GM18868 (cell line): ENCODE data around the gene COL7A1.
A peak's percentile ranks its signal among the peaks of the same experiment; 100 is the strongest.

Experiments used
- ATAC-seq: cut with Tn5 transposase; IDR thresholded peaks from one replicate; pipeline ENCODE4 v1.9.1; 2021; ENCODE audit warnings: mild to moderate bottlenecking, moderate library complexity; ENCODE audit not compliant: unreplicated experiment

COL7A1 gene

DNA sequence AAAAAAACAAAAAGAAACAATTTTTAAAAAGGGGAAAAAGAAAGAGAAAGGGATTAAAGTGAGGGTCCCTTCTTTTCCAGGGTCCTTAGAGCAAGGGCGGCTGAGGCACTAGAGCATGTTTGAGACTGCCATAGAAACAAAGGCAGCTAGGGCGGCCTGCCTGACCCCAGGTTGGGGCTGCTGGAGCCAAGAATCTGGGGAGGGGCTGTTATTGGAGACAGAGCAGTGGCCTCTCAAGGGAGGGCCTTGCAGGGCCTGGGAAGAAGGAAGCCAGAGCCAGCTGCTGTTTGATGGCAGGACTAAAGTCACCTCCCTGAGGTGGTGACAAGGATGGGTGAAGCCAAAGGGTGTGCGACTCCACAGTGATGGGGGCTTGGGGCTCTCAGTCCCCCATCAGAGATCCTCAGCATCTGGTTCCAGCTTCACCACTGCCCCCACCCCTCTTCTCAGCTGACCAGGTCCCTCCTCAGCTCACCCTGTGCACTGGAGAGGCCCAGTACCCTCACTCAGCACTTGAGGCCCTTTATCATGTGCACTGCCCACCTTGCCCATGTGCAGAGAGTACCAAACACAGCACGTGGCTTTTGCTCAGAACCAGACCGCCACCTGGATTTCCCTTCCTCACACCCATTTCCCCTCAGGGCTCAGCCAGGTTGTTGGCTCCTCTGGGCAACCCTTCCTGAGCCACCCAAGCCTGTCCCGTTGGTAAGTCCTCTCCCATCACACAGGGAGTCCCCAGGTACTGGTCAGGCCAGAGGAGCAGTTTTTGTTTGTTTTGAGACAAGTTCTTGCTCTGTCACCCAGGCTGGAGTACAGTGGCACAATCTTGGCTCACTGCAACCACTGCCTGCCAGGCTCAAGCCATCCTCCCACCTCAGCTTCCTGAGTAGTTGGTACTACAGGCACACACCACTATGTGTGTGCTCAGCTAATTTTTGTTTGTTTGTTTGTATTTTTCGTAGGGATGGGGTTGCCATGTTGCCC, 24.7 kb upstream of the COL7A1 start:
- ATAC-seq: no peak

DNA sequence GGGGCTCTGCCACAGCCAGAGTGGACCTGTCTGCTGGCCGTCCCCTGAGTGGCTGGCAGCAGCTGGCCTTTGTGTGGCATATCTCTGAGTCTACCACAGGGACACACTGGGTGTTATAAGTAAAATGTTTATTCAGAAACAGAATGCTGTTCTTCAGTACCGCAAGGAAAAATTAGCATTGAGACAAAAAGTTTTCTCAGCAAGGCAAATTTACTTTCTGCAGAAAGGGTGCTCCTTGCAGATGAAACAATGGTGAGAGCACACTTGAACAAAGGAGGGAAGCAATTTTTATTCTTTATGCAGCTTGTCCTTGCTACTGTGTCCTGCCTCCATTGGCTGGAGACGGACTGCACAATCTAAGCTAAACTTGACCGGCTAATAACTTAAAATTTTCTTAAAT, 22.4 kb upstream of the COL7A1 start:
- ATAC-seq: no peak

DNA sequence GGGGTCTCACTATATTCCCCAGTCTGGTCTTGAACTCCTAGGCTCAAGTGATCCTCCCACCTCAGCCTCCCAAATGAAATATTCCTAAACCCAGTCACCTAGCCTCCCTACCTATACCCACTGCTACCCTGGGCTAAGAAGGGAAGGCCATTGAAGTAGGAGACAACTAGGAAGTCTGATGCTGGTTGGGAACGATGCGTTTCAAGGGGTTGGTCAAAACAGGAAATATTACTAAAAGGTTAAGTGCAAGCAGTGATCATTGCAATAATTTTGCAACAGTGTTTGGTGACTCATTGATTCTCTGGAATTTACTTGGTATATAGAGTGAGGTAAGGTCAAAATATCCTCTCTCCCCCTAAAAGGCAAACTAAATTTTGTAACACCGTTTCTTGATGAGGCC, 18.9 kb upstream of the COL7A1 start:
- no peak for ATAC-seq

DNA sequence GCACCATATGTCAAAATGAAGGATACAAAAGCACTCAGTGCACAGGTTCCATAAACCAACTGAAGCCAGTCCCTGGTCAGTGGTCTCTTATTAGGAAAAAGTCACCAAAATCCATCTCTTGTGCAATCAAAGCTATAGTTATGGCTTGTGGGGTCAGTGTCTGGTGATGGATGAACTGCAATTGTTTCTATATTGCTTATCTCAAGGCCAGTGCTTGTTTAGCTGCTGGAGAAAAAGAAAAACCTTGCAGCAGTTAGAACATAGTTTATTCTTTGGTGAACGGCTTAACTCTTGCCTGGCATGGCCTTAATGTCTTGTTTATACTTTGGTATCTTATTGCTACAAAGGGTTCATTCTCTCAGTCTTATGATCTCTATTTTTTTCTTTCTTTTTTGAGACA, 17.2 kb upstream of the COL7A1 start:
- no peak for ATAC-seq

DNA sequence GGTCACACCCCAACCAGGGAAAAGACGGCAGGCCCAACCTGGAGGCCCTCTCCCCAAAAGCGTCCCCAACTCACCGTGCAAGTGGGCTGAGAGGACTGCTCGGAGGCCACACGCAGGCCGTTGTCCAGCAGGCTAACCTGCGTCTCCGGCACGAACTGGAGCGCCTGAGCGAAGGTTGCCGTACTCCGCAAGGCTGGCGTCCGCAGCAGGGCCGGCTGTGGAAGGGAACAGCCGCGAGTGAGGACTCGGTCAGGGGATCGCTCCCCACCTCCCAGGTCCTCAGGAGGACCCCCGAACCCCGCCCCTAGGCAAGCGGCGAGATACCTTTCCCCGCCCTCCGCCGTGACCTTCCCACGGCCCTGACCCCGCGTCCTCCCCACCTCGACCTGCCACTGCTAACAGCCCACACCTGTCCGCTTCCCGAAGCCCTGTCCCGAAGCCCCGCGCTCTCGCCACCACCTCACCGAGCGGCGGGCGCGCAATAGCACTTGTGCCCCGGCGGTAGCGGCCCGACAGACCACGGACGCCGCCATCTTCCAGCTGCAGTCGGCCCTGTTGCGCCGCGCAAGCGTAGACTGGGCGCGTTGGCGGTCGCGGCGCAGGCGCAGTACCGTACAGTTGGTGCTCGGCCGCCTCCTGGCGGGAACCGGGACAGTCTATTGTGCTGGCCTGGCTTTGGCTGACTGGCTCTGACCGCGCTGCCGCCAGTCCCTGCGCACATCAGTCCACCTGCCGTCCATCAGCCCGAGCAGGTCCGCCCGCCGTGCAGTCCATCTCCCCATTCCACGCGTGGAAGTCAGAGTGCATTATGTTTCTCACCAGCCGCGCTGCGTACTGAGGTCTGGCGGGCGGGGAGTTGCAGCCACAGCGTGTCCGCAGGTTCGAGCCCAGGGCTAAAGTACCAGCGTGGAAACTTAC, 14.2 kb upstream of the COL7A1 start, which contains the start of gene UQCRC1:
TSS of gene UQCRC1 (minus strand) at position 559 of the 918 bp plus-strand sequence. CDS start at position 533, 26 bp downstream.
- peak; percentile 93 for ATAC-seq

DNA sequence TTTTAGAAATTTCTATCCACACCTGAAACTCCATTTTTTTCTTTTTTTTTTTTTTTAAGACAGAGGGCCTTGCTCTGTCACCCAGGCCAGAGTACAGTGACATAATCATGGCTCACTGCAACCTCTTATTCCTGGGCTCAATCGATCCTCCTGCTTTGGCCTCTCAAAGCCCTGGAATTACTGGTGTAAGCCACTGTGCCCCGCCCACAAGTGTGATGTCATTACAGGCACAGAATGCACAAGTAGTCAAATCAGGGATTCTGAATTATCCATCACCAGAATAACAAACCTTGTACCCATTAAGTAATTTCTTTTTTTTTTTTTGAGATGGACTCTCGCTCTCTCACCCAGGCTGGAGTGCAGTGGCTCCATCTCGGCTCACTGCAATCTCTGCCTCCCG, 12.4 kb upstream of the COL7A1 start:
- ATAC-seq: no peak

DNA sequence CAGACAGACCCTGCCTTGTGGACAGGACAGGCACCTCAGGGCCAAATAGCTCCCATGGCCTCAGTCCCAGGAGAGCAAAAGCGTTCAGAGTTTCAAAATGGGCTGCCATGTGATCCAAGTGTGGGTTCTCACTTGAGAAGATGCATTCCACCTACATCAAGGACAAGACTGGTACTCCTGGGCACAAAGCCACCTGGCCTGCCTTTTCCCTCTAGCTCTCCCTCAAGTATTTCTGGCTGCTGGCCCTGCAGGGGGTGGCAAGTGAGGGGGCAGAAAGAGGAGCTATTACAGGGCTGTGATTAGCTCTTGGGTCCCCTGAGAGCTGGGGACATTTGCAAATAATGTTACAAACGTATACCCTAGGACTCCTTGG, 6.5 kb upstream of the COL7A1 start:
- no peak for ATAC-seq

DNA sequence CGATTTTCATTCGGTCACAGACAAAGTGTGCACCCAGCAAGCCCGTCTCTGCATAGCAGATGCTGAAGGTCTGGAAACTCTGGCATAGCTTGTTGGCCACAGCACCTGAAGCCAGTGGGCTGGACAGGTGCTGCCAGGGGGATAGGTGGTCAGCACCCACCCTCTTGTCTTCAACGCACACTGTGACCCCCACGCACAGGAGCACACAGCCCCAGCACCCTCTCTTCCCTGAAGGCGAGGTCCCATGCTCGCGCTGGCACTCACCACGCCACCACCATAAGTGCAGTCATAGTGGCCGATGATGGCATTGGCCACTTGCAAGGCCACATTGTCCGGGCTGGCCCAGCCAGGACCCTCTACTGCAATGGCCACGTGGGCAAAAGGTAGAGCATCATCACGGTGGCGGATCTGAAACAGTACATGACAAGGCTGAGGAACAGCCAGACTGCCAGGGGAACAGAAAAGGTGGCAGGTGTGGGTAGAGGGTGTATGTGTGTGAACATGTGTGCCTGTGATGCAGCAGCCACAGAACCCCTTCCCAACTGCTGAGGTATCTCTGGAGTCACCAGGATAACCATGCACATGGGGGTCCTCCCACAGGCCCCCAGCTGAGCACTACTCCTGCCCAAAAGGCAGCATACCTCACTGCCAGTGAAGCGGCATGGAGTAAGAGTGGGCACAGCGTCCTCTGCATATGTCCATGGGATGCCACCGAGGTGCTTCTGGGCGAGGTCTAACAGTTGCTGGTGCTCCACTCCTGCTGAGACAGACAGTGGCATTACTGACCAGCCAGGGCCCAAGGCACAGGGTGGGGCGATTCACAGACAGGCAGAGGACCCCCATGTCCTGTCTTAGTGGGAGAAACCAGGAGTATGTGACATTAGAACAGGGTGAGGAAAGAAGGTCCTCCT, 5.8 kb upstream of the COL7A1 start:
- no peak for ATAC-seq

DNA sequence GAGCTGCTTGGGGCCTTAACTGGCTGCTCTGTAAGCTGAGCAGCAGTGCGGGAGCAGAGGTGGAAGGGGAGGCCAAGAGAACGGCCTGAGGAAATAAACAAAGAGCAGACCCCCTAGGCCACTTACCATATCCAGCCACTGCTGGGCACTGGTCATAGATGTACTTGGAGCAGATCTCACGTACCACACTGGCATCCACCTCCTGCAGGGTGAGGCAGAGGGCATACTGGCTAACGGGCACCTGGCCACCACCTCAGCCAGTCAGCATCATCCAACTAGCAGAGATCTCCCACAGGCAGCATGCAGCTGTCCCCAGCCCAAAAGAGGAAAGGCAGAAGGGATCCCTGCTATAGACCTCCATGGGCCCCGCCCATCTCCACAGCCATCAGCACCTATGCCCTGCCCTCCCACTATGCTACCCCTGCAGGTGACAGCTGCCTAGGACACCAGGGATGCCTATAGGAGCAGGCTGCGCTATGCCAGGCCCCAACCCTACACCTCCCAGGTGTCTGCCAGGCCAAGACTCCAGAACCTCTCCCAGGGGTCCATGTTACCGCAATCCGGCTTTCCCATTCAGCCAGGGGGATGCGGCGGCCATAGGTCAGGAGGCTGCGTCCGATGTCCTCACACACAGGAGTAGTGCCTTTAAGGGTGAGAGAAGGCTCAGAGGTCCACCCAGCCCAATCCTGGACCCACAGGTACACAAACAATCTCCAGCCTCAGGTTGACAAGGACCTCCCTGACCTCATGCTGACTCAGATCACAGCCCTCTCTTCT, 4.6 kb upstream of the COL7A1 start:
- ATAC-seq: no peak

DNA sequence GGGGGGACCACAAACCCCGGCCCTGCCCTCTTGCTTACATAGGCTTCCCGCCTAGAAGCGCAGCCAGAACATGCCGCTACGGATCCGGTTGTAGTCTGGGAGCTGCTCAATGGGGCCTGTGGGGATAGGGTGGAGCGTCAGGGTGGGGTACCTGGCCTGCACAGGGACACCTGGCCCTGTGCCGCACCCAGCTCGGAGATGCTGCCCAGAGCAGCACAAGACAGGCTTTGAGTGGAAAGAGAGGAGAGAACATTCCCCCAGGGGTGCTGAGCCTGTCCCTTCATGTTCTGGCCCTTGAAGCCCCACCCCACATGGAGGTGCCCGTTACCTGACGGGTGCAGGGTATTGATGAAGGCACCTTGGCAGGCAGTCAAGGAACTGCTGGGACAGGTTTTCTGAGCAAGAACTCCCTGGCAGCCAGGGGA, 4.0 kb upstream of the COL7A1 start:
- no peak for ATAC-seq

DNA sequence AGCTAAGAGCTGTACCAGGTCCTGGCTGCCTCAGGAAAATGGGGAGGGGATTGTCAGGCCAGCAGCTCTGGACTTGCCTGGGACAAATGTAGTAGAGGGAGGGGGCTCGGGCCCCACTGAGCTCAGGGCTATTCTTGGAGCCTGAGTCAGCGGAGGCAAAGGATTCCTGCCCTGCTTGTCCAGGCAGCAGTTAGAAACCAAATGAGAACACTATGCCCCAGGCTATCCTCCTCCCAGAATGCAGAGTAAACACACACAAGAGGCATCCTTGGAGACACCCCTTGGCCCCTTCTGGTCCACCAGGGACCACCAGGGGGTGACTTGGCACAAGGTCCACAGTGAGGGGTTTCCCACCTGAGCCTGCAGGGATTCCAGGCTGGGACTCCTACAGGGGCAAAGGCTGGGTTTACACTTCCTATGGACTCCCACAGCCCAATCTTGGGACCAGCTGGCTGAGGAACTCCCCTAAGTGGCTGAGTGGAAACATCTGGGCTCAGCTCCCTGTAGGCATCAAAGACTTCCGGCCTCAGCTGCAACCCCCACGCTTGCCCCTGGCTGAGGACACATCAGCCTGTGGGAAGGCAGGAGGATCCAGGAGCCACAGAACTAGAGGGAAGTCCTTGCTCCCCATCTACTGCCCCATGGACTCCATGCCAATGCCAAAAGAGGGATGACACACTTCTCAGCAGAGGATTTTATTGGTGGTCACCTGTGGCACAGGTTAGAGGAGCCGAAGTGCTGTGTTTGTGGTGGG, 3.4 kb upstream of the COL7A1 start:
- ATAC-seq: no peak

DNA sequence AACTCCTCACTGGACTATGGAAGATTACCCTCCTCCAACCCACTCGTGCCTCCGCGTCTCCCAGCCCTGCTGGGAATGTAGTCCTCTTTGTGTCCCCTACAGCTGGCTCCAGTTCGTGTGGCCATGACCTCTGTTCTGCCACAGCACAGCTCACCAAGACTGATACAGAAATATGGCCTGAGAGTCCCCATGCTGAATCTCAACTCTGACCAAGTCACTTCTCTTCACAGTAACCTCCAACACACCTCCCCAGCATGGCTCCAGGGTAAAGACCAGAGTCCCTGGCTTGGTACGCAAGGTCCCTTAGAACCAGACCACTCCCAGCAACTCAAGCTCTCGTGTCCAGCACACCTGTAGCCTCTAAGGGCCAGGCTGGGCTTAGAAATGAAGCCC, 2.3 kb upstream of the COL7A1 start:
- no peak for ATAC-seq

DNA sequence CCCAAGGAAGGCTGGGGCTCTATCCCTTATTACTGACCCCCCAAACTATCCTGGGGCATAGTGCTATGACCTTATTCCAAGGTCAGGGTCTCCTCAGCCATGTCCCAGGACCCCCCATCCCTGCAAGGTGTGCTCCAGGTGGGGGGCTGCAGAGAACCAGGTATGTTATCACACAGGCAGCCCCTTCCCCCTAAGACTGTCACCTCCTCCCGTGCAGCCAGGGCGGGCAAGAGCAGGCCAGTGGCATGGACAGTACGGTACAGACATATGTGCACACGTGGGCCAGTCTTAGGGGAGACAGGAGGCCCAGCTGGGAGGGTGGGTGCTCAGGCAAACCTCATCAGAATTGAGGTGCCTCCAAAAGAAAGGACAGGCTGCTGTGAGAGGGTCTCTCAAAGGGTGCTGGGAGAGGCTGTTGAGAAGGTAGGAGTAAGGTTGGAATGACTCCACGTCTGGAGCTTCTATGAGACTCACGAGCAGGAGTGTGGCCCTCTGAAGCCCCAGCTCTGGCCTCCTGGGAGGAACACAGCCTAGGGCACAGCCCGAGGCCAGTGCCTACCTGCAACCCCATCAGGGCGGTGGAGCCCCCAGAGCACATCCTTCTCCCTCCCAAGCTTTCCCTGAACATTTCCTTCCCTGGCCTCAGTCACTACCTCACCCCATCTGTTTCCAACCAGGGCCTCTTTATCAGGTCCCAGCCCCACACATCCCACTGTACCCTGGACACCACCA, 1.7 kb upstream of the COL7A1 start:
- no peak for ATAC-seq

DNA sequence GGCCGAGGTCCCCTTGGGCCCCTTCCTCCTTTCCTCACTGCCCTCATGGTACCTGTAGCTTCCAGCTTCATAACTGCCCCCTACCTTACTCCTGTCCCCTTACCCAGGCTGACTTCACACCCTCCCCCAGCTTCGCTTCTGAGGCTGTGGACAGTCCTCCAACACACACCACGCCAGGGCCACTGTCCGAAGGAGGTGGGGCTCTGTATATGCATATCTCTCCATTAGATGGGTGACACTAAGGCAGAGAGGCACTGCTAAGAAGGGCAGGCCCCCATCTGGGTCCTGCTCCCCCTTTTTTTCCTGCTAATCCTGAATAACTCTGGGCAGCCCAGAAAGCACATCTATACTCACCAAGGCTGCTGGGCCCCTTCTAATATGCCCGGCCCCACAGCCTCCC, 1.0 kb upstream of the COL7A1 start:
- ATAC-seq: no peak

DNA sequence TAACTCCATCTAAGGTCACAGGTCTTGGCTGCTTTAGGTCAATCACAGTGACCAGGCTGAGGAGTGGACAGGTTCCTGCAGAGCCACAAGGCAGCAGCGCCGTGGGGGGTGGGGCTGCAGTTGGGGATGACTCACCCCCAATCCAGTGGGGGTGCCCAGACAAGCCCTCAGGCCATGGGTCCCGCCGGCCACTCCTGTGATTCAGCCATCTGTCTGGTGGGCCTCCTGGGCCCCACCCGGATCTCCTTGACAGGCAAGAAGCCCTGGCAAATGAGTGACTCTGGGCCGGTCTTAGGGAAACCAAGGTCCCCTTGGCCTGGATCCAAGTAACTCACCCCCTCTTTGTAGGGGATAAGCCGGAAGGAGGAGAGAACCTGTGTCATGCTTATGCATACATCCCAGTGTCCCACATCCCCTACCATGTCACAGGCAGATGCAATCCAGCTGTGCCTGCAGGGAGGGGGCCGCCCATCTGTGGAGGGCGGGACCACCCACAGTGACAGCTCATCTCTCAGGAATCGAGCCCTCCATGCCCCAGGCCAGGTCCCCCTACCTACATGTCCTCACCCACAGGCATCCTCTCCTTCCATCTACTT, 495 bp upstream of the COL7A1 start:
- no peak for ATAC-seq

DNA sequence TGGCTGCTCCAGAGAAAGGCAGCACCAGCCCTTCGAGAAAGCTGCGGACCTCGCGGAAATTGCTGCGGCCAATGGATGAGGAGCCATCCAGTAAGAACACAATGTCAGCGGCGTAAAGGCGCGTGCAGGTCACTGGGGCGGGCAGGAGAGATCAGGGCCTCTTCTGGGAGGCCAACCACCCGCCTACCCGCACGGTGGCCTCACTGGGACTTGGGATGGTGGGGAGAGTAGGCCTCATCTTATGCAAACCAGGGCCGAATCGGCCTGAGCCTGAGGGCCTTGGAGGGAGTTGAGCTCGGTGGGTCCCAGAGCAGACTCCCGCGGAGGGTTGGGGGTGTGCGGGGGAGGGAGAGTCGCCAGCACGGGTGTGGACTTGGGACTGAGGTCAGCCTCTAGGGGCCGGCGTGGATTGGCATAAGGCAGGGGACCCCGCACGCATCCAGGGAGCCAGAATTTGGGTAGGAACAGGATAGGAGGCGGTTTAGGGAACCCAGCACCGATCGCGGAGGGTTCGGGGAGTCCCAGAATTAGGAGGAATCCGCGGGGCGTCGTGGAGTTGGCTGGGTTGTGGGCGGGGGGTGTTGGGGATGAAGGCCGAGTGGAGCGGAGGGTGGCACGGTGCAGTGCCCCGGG, 596 bp downstream of the COL7A1 start:
- no peak for ATAC-seq

DNA sequence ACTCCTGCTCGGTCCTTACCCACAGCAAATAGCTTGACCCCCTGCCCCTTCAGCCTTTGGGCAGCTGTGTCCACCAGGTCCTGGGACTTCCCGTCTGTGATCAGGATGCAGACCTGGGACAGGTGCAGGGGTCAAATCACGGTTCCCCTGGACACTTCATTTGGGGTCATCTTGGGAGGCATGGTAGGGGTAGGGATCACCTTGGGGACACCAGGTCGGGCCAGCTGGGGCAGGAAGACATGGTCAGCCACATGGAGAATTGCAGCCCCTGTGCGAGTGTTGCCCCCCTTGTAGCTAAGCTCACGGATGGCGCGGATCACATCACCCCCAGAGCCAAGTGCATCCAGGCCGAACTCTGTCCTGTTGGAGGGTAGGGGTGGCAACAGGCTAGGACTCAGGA, 1.8 kb downstream of the COL7A1 start:
- no peak for ATAC-seq
